K562 (cell line): ENCODE results near the gene AKAP13.

ENCODE experiments used
- CEBPB ChIP-seq: fragments of 450-650 bp; IDR thresholded peaks from 2 replicates; pipeline ENCODE4 v1.6.1; 2016; ENCODE audit warnings: missing genetic modification characterization, missing compliant biosample characterization
- CTCF ChIP-seq, 3 experiments: IDR thresholded peaks in 2 of 3; conservative IDR thresholded peaks in 1 of 3; 2 replicates each; pipeline ENCODE4 v1.5.1; 2011 to 2012; ENCODE audit warnings: low read length in 3 of 3, mild to moderate bottlenecking in 3 of 3, control low read depth in 2 of 3, improper control_type of control experiment in 1 of 3, inconsistent platforms in 1 of 3, low read depth in 1 of 3, mixed read lengths in 1 of 3, moderate library complexity in 1 of 3; ENCODE audit not compliant: insufficient read depth in 2 of 3
- EP400 ChIP-seq: fragments of 450-650 bp; IDR thresholded peaks from 2 replicates; pipeline ENCODE4 v1.6.1; 2017; ENCODE audit warnings: antibody characterized with exemption, mild to moderate bottlenecking, moderate library complexity
- FOSL1 ChIP-seq: fragments of 200-800 bp; sonication (Bioruptor generic); conservative IDR thresholded peaks from 2 replicates; pipeline ENCODE4 v1.6.1; 2016; ENCODE audit warnings: missing genetic modification characterization, missing compliant biosample characterization
- HDGF ChIP-seq: fragments of 450-650 bp; IDR thresholded peaks from 2 replicates; pipeline ENCODE4 v1.6.1; 2016
- HINFP ChIP-seq: fragments of 450-650 bp; conservative IDR thresholded peaks from 2 replicates; pipeline ENCODE4 v1.6.1; 2016; ENCODE audit warnings: missing genetic modification characterization, low read depth, mild to moderate bottlenecking, control low read depth, missing compliant biosample characterization
- MTA1 ChIP-seq: fragments of 450-650 bp; IDR thresholded peaks from 2 replicates; pipeline ENCODE4 v1.6.1; 2017; ENCODE audit warnings: borderline replicate concordance
- OTX1 ChIP-seq: fragments of 450-650 bp; formaldehyde crosslinking; IDR thresholded peaks from 2 replicates; pipeline ENCODE4 v1.4.0; 2022; ENCODE audit warnings: mild to moderate bottlenecking
- SREBF2 ChIP-seq: sonication (generic); formaldehyde crosslinking; IDR thresholded peaks from 2 replicates; pipeline ENCODE4 v1.4.0; 2020; ENCODE audit warnings: mild to moderate bottlenecking, missing genetic modification reagents
- TF ChIP-seq, protein P1 (sequence below), 2 experiments: fragments of 150-350 bp in 1 of 2; IDR thresholded peaks; 2 replicates each; pipeline ENCODE4 v1.6.1; 2012 to 2016; ENCODE audit warnings: low read depth in 2 of 2, low read length in 2 of 2, mild to moderate bottlenecking in 1 of 2, moderate library complexity in 1 of 2

DNA sequence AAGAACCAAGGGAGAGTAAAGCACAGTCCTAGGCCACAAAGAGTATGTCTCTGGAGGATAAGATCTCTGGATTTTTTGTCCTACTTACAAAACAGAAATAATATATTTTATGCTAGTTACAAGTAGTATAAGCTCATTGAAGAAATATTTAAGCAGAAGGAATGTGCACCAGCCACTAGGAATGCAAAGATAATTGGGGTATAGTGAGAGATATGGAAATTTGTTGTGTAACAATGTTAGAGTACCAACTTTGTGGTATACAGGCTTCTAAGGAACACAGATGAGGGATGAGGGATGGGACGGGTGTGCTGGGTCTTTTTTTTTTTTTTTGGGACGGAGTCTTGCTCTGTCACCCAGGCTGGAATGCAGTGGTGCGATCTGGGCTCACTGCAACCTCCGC is 26.5 kb downstream of the AKAP13 start:
- TF ChIP-seq MTA1, result no peak
- no peak for TF ChIP-seq SREBF2 (CRISPR knock-in tag)
- no peak for TF ChIP-seq OTX1 (CRISPR knock-in tag)
- TF ChIP-seq CEBPB (tag), result no peak
- TF ChIP-seq CTCF (IDR thresholded peaks at IDR 0.05 in 2 of 3, conservative IDR thresholded peaks at IDR 0.05 in 1 of 3; ENCODE audit: insufficient read depth in 2 of 3, low read depth in 1 of 3, low read length in 3 of 3), result no peak
- TF ChIP-seq HDGF, result no peak
- TF ChIP-seq, protein P1, sequence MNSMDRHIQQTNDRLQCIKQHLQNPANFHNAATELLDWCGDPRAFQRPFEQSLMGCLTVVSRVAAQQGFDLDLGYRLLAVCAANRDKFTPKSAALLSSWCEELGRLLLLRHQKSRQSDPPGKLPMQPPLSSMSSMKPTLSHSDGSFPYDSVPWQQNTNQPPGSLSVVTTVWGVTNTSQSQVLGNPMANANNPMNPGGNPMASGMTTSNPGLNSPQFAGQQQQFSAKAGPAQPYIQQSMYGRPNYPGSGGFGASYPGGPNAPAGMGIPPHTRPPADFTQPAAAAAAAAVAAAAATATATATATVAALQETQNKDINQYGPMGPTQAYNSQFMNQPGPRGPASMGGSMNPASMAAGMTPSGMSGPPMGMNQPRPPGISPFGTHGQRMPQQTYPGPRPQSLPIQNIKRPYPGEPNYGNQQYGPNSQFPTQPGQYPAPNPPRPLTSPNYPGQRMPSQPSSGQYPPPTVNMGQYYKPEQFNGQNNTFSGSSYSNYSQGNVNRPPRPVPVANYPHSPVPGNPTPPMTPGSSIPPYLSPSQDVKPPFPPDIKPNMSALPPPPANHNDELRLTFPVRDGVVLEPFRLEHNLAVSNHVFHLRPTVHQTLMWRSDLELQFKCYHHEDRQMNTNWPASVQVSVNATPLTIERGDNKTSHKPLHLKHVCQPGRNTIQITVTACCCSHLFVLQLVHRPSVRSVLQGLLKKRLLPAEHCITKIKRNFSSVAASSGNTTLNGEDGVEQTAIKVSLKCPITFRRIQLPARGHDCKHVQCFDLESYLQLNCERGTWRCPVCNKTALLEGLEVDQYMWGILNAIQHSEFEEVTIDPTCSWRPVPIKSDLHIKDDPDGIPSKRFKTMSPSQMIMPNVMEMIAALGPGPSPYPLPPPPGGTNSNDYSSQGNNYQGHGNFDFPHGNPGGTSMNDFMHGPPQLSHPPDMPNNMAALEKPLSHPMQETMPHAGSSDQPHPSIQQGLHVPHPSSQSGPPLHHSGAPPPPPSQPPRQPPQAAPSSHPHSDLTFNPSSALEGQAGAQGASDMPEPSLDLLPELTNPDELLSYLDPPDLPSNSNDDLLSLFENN (IDR thresholded peaks at IDR 0.05; ENCODE audit: low read depth in 2 of 2, low read length in 2 of 2), result no peak
- TF ChIP-seq EP400, result no peak
- TF ChIP-seq FOSL1 (tag), result no peak
- TF ChIP-seq HINFP (tag), result no peak
